ENCODE data around the gene COPS3. TPM values are rescaled to one million over a fixed set of nuclear protein-coding genes. Genes with fewer than 3 reads are reported as not detected.

Gene COPS3
- total and polyA plus RNA-seq, 9 of the 15 experiments (the other 6 are each of a cell fraction or from before 2014, with no cell fraction given), result 92.4 to 295 (median 167) TPM

DNA sequence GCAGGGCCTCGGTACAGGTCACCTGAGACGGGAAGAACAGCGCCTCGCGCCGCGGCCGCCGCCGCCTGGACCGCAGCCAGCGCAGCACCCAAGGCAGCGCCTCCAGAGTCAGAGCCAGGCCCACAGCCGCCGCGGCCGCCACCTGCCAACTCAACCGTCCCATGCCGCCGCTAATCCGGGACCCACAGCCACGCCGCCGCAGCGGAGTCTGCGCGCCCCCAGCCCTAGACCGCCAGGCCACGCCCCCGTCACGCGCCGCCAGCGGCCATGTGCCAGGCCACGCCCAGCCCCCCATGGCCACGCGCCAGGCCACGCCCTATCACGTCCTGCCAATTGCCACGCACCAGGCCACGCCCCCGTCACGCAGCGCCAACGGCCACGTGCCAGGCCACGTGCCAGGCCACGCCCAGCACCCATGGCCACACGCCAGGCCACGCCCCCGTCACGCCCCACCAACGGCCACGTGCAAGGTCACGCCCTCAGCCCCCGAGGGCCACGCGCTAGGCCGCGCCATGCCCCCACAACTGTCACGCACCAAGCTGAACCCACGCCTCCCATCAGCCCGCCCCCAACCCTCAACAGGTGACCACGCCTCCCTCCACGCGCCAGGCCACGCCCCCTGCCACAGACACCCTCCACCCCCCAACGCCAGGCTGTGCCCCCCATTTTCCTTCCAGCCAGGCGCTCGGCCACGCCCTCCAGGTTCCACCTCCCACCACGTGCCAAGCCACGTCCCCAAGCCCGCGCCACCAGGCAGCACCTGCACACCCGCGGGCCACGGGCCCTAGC is 74.7 kb downstream of the COPS3 start, which contains the start of gene PLD6 (continued):
- no peak for TF ChIP-seq RREB1 (CRISPR knock-in tag; IDR thresholded peaks at IDR 0.05)
- 0 out of 2 replicates have a peak, but pooled peaks have one; percentile 24 for TF ChIP-seq HDAC2 (IDR thresholded peaks at IDR 0.05)
- TF ChIP-seq ATF7 (IDR thresholded peaks at IDR 0.05), result peak; percentile 81
- no peak for TF ChIP-seq PBX2 (CRISPR knock-in tag; IDR thresholded peaks at IDR 0.05; ENCODE audit: low read depth)
- no peak for TF ChIP-seq PBX2 (tag; conservative IDR thresholded peaks at IDR 0.05; ENCODE audit: low read depth)
- TF ChIP-seq RFX5 (IDR thresholded peaks at IDR 0.05; ENCODE audit: low read depth, low read length), result no peak
- TF ChIP-seq, protein P1, sequence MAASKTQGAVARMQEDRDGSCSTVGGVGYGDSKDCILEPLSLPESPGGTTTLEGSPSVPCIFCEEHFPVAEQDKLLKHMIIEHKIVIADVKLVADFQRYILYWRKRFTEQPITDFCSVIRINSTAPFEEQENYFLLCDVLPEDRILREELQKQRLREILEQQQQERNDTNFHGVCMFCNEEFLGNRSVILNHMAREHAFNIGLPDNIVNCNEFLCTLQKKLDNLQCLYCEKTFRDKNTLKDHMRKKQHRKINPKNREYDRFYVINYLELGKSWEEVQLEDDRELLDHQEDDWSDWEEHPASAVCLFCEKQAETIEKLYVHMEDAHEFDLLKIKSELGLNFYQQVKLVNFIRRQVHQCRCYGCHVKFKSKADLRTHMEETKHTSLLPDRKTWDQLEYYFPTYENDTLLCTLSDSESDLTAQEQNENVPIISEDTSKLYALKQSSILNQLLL (CRISPR knock-in tag; IDR thresholded peaks at IDR 0.05; ENCODE audit: borderline replicate concordance), result no peak
- TF ChIP-seq CBX1 (IDR thresholded peaks at IDR 0.05; ENCODE audit: low read depth), result no peak
- TF ChIP-seq HCFC1 (IDR thresholded peaks at IDR 0.05; ENCODE audit: low read depth, low read length), result no peak
- TF ChIP-seq SMAD4 (CRISPR knock-in tag; conservative IDR thresholded peaks at IDR 0.05), result peak; percentile 48
- TF ChIP-seq NCOA2 (IDR thresholded peaks at IDR 0.05; ENCODE audit: partially characterized antibody in 2 of 2), result no peak
- TF ChIP-seq ATF4 (CRISPR knock-in tag; IDR thresholded peaks at IDR 0.05), result no peak
- no peak for TF ChIP-seq CBX8 (IDR thresholded peaks at IDR 0.05; ENCODE audit: borderline replicate concordance, extremely low read depth, low read depth, low read length, poor library complexity, severe bottlenecking)
- no peak for TF ChIP-seq TCFL5 (CRISPR knock-in tag; conservative IDR thresholded peaks at IDR 0.05)
- TF ChIP-seq SAFB2 (IDR thresholded peaks at IDR 0.05; ENCODE audit: borderline replicate concordance, low read depth, low read length, severe bottlenecking), result no peak
- TF ChIP-seq SNIP1 (IDR thresholded peaks at IDR 0.05; ENCODE audit: low read depth), result no peak

Measured in K562 (cell line).